ENCODE data around the gene ZNF423. TPM values are rescaled to one million over a fixed set of nuclear protein-coding genes. Genes with fewer than 3 reads are reported as not detected.

ZNF423 gene
- total RNA-seq, 2 donors from 2014 or later = 4.7 to 7.3 TPM

DNA sequence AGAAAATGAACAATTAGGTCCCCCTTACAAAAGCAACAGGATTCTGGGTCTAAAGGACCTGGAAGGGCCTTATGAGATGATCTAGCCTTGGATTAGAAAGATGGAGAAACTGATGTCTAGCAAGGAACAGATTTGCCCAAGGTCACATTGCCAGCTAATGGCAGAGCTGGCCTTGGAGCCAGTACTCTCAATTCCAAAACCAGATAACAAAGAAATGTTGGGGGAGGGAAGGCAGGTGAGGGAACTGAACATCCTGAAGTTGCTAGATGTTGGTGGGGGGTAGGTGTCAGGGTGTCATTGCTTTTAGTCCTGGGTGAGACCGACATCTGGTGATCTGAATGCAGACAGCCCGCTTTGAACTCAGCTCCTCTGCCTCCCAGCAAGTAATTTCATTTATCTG, 11.3 kb upstream of the ZNF423 start:
- TF ChIP-seq, protein P1, sequence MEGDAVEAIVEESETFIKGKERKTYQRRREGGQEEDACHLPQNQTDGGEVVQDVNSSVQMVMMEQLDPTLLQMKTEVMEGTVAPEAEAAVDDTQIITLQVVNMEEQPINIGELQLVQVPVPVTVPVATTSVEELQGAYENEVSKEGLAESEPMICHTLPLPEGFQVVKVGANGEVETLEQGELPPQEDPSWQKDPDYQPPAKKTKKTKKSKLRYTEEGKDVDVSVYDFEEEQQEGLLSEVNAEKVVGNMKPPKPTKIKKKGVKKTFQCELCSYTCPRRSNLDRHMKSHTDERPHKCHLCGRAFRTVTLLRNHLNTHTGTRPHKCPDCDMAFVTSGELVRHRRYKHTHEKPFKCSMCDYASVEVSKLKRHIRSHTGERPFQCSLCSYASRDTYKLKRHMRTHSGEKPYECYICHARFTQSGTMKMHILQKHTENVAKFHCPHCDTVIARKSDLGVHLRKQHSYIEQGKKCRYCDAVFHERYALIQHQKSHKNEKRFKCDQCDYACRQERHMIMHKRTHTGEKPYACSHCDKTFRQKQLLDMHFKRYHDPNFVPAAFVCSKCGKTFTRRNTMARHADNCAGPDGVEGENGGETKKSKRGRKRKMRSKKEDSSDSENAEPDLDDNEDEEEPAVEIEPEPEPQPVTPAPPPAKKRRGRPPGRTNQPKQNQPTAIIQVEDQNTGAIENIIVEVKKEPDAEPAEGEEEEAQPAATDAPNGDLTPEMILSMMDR (IDR thresholded peaks at IDR 0.05) = no peak
- Histone ChIP-seq H3K9ac (ENCODE audit: low read depth in 2 of 2, low read length in 2 of 2) (no peak overlapping the region), H3K9me3 (no peaks in the 10 kb centered on the region), H3K4me3 (no peak overlapping the region), H3K27ac (no peak overlapping the region), H3K4me1 (no peaks in the 10 kb centered on the region), H3K27me3 (no peaks in the 10 kb centered on the region), H3K36me3 (no peaks in the 10 kb centered on the region)
- DNase-seq = no peak
- intact Hi-C loops (cut with DNase I) = no loop called here

DNA sequence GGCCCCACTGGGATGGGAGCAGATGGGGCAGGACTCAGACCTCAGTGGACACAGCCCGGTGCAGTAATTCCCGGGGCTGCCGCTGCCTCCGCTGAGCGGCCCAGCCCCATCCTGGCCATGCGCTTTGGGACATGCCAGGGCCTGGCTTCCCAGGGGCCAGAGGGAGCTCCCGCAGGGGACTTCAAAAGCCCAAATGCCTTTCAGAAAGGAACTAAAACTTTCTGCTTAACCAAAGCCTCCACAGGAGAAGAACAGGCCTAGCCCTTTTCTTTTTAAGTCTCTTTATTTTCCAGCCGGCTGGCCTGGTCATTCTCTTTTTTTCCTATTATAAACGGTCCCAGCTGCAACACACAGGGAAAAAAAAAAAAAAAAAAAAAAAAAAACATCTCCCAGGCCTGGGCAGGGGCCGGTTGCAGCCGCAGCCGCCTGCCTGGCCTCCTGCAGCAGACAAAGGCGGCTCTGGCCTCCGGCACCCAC, 10.7 kb upstream of the ZNF423 start:
- no peaks in the 10 kb centered on the region for H3K9me3 ChIP-seq
- TF ChIP-seq, protein P1 (IDR thresholded peaks at IDR 0.05) = no peak
- H3K9ac ChIP-seq (ENCODE audit: low read depth in 2 of 2, low read length in 2 of 2) = no peak overlapping the region
- H3K4me3 ChIP-seq = no peak overlapping the region
- no peak for DNase-seq
- H3K27ac ChIP-seq = no peak overlapping the region
- no peaks in the 10 kb centered on the region for H3K4me1 ChIP-seq
- no peaks in the 10 kb centered on the region for H3K27me3 ChIP-seq
- H3K36me3 ChIP-seq = no peaks in the 10 kb centered on the region
- intact Hi-C loops (cut with DNase I) = no loop called here

DNA sequence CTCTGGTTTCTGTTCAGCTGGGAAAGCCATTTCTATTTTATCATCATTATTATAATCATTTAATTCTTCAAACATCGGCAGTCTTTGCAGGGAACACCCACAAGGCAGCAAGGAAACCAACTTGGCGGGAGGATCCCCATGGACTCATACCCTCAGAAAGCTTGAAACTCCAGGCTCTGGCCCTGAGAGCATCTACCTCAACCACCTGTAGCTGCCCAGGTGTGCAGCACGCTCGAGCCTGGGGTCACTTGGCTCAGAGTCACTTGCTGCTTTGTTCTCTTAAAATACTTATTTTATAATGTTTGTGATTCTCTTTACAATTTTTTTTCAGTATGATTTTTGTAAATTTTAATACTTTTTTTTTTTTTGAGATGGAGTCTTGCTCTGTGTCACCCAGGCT, 6.8 kb upstream of the ZNF423 start:
- Histone ChIP-seq H3K9ac (ENCODE audit: low read depth in 2 of 2, low read length in 2 of 2) (no peak overlapping the region), H3K27me3 (no peaks in the 10 kb centered on the region), H3K27ac (no peak overlapping the region), H3K9me3 (no peaks in the 10 kb centered on the region), H3K4me3 (no peak overlapping the region), H3K36me3 (no peaks in the 10 kb centered on the region), H3K4me1 (no peaks in the 10 kb centered on the region)
- intact Hi-C loops (cut with DNase I) = no loop called here
- DNase-seq = no peak
- TF ChIP-seq, protein P1 (IDR thresholded peaks at IDR 0.05) = no peak

DNA sequence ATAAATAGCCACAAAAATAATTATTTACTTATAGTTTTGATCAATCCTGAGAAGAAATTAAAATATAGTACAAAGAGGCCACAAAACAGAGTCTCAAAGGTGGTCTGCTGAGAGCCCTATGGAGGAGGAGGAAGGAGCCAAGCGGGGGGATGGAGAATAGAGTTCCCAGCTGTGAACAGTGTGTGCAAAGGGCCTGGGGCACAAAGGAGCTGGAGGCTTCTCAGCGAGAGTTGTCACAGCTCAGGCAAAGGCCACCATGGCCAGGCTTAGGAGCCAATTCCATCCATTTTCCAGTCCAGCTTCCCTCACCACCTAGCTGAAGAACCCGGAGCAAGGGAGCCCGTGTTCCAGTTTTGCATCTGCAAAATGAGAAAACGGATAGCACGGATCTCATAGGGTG, 5.4 kb upstream of the ZNF423 start:
- no peak for DNase-seq
- no peaks in the 10 kb centered on the region for H3K4me1 ChIP-seq
- H3K36me3 ChIP-seq = no peaks in the 10 kb centered on the region
- H3K4me3 ChIP-seq = no peak overlapping the region
- no peaks in the 10 kb centered on the region for H3K27me3 ChIP-seq
- TF ChIP-seq, protein P1 (IDR thresholded peaks at IDR 0.05) = no peak
- no peak overlapping the region for H3K9ac ChIP-seq (ENCODE audit: low read depth in 2 of 2, low read length in 2 of 2)
- intact Hi-C loops (cut with DNase I) = no loop called here
- no peaks in the 10 kb centered on the region for H3K9me3 ChIP-seq
- no peak overlapping the region for H3K27ac ChIP-seq

DNA sequence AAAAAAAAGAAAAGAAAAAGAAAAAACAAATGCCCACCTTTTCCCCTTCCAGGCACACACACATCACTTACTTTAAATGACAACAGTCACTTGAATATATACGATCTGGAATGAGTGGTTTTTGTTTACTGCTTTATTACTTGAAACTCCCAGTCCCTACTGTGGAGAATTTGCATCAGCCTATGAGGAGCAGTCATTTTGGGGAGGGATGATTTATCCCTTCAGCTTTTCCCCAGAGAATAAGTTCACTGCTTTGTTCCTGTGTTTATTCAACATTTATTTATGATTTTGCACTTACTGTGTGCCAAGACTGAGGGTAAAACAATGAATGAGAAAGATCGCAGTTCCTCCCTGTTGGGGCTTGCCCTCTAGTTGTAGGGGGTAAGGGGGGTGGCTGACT, 4.7 kb upstream of the ZNF423 start:
- TF ChIP-seq, protein P1 (IDR thresholded peaks at IDR 0.05) = no peak

More for the DNA sequence above, 4.7 kb upstream of the ZNF423 start:
- Histone ChIP-seq H3K4me3 (no peak overlapping the region), H3K36me3 (no peaks in the 10 kb centered on the region), H3K9ac (ENCODE audit: low read depth in 2 of 2, low read length in 2 of 2) (no peak overlapping the region), H3K4me1 (no peaks in the 10 kb centered on the region), H3K27ac (no peak overlapping the region), H3K9me3 (no peaks in the 10 kb centered on the region), H3K27me3 (no peaks in the 10 kb centered on the region)
- no peak for DNase-seq
- intact Hi-C loops (cut with DNase I) = no loop called here
